B cell (primary cell): ENCODE measurements around the gene C4A. TPM values are rescaled to one million over a fixed set of nuclear protein-coding genes. Genes with fewer than 3 reads are reported as not detected.

ENCODE experiments used
- ATAC-seq: fragments of 200-7000 bp; cut with Tn5 transposase; one replicate; pipeline ENCODE4 v1.10.0; 2021; ENCODE audit warnings: low read depth, mild to moderate bottlenecking, moderate number of reproducible peaks, moderate library complexity
- CTCF ChIA-PET: fragments of 350-600 bp; sonication (Branson Sonifier 250); formaldehyde crosslinking; loops from one replicate; lab custom pipeline; 2021; ENCODE audit warnings: antibody characterized with exemption, inconsistent platforms; lab: Charles Lee
- POLR2A ChIA-PET: fragments of 350-600 bp; sonication (Branson Sonifier 250); formaldehyde crosslinking; loops from one replicate; lab custom pipeline; 2021; ENCODE audit warnings: antibody characterized with exemption; lab: Charles Lee
- DNase-seq: peaks from one replicate; pipeline ENCODE4 v3.0.0; 2013
- H2AFZ ChIP-seq: 2 replicates; pipeline ENCODE4 v1.6.1; 2012; ENCODE audit warnings: mild to moderate bottlenecking, low read depth, low read length; ENCODE audit not compliant: insufficient read depth, poor library complexity, severe bottlenecking
- H3K27ac ChIP-seq, 2 donors: 1 replicate in 1 of 2; 2 replicates in 1 of 2; pipeline ENCODE4 v1.5.1; 2012 to 2013; ENCODE audit warnings: low read length in 2 of 2, mild to moderate bottlenecking in 2 of 2, moderate library complexity in 1 of 2
- H3K27me3 ChIP-seq, 4 experiments: fragments of 200-600 bp in 1 of 4; sonication (generic) in 1 of 4; replicated peaks in 1 of 4; 1 replicate in 2 of 4; 2 replicates in 2 of 4; pipeline versions ENCODE4 v1.6.1 to v1.7.0; 2013 to 2016; ENCODE audit warnings: low read length in 3 of 4, mild to moderate bottlenecking in 2 of 4, mixed read lengths in 1 of 4, moderate library complexity in 1 of 4; ENCODE audit not compliant: insufficient read depth in 4 of 4, control insufficient read depth in 3 of 4; ENCODE audit errors: control extremely low read depth in 1 of 4
- H3K36me3 ChIP-seq, 2 experiments: replicated peaks in 1 of 2; 1 replicate in 1 of 2; 2 replicates in 1 of 2; pipeline versions ENCODE4 v1.6.1 to v1.7.1; 2013; ENCODE audit warnings: low read length in 1 of 2; ENCODE audit not compliant: insufficient read depth in 2 of 2, control insufficient read depth in 1 of 2; ENCODE audit errors: control extremely low read depth in 1 of 2, extremely low read depth in 1 of 2
- H3K4me1 ChIP-seq, 2 donors: fragments of 200-600 bp in 1 of 2; sonication (generic) in 1 of 2; 1 replicate in 1 of 2; 2 replicates in 1 of 2; pipeline versions ENCODE4 v1.5.1 to v1.6.1; 2013 to 2017; ENCODE audit warnings: low read length in 2 of 2; ENCODE audit not compliant: control insufficient read depth in 2 of 2, insufficient read depth in 2 of 2
- H3K4me2 ChIP-seq: replicated peaks from 2 replicates; pipeline ENCODE3; 2012; ENCODE audit warnings: mild to moderate bottlenecking, low read depth, low read length; ENCODE audit not compliant: poor library complexity, severe bottlenecking
- H3K4me3 ChIP-seq, 5 experiments: fragments of 200-600 bp in 1 of 5; sonication (generic) in 1 of 5; 1 replicate in 3 of 5; 2 replicates in 2 of 5; pipeline versions ENCODE4 v1.5.1 to v1.7.0; 2011 to 2016; ENCODE audit warnings: low read length in 4 of 5, mild to moderate bottlenecking in 4 of 5, low read depth in 2 of 5, control low read depth in 1 of 5, moderate library complexity in 1 of 5; ENCODE audit not compliant: insufficient read depth in 1 of 5; ENCODE audit errors: control extremely low read depth in 1 of 5, extremely low read depth in 1 of 5
- H3K79me2 ChIP-seq: fragments of 200-600 bp; sonication (generic); one replicate; pipeline ENCODE4 v1.6.0; 2016; ENCODE audit warnings: low read length; ENCODE audit not compliant: control insufficient read depth, insufficient read depth
- H3K9ac ChIP-seq: fragments of 200-600 bp; sonication (generic); 2 replicates; pipeline ENCODE4 v1.6.1; 2017; ENCODE audit warnings: mild to moderate bottlenecking, low read length, moderate library complexity
- H3K9me3 ChIP-seq, 3 donors: one replicate each; pipeline versions ENCODE4 v1.6.1 to v1.7.1; 2013; ENCODE audit warnings: low read length in 2 of 3; ENCODE audit not compliant: control insufficient read depth in 2 of 3, insufficient read depth in 1 of 3; ENCODE audit errors: control extremely low read depth in 1 of 3
- H4K20me1 ChIP-seq: 2 replicates; pipeline ENCODE4 v1.6.0; 2012; ENCODE audit warnings: mild to moderate bottlenecking, low read length; ENCODE audit not compliant: insufficient read depth, control insufficient read depth, poor library complexity, severe bottlenecking
- H3K27ac Mint-ChIP-seq: one replicate; pipeline ENCODE4 v1.8.0; 2021; ENCODE audit warnings: mixed read lengths
- H3K27me3 Mint-ChIP-seq: one replicate; pipeline ENCODE4 v1.8.0; 2021; ENCODE audit warnings: mixed read lengths
- H3K4me1 Mint-ChIP-seq: one replicate; pipeline ENCODE4 v1.8.0; 2021; ENCODE audit warnings: mixed read lengths
- H3K4me3 Mint-ChIP-seq: one replicate; pipeline ENCODE4 v1.8.0; 2021; ENCODE audit warnings: mixed read lengths
- H3K9me3 Mint-ChIP-seq: one replicate; pipeline ENCODE4 v1.8.0; 2022; ENCODE audit warnings: mixed read lengths; ENCODE audit not compliant: insufficient read depth
- CTCF ChIP-seq: fragments of 200-600 bp; IDR thresholded peaks from one replicate; pipeline ENCODE4 v1.8.0; 2022; ENCODE audit warnings: antibody characterized with exemption, mild to moderate bottlenecking
- EZH2 ChIP-seq: IDR thresholded peaks from 2 replicates; pipeline ENCODE4 v1.6.1; 2012; ENCODE audit warnings: borderline replicate concordance, low read depth, mild to moderate bottlenecking, moderate library complexity, low read length; ENCODE audit not compliant: insufficient read depth, poor library complexity, severe bottlenecking
- WGBS: methylation state at CpG from one replicate; pipeline ENCODE4 v1.1.5; 2013; ENCODE audit warnings: missing lambda C conversion rate; ENCODE audit not compliant: insufficient coverage; 5-methylcytosine and 5-hydroxymethylcytosine counted together
- intact Hi-C: fragments of 100-400 bp; cut with micrococcal nuclease; formaldehyde crosslinking; loops from one replicate; pipeline ENCODE4 v1.10.0; 2022
- polyA plus RNA-seq: library from polyadenylated mRNA; depleted of rRNA; stranded (reverse); fragments of >200 nt; gene quantifications from 2 replicates; pipeline ENCODE4 v1.2.3, GENCODE V29; 2012
- small RNA-seq: library from RNA; depleted of rRNA; stranded (forward); fragments of <200 nt; gene quantifications from one replicate; pipeline ENCODE3, GENCODE V24; 2012; ENCODE audit warnings: low replicate concordance, low read depth; ENCODE audit not compliant: insufficient read length
- total RNA-seq, 2 donors: library from RNA; stranded (reverse); fragments of 120-200 nt in 1 of 2; gene quantifications; 1 replicate in 1 of 2; 2 replicates in 1 of 2; pipeline versions ENCODE4 v1.2.3 to v1.2.4, GENCODE V29; 2013 to 2022

The C4A gene
- total and polyA plus RNA-seq, 2 donors (not counting 1 experiment from before 2014, with no cell fraction given), result 9.9 to 10.5 TPM

GRCh38 chr6:32050562-32050961, 68.7 kb downstream of the C4A start:
- Mint-ChIP-seq H3K4me3 (no peak overlapping the region), H3K27ac (no peak overlapping the region), H3K4me1 (peaks cover 5% of the 10 kb centered on the region), H3K27me3 (peaks cover 24% of the 10 kb centered on the region), H3K9me3 (no peaks in the 10 kb centered on the region)
- WGBS, result 89% methylated on average over 5 of the region's 5 CpGs
- no peak overlapping the region for H3K4me3 ChIP-seq
- POLR2A ChIA-PET, result no interaction called here
- no peaks in the 10 kb centered on the region for H3K79me2 ChIP-seq
- intact Hi-C loops, result no loop called here
- DNase-seq (no peak), ATAC-seq (no peak)
- H2AFZ ChIP-seq, result no peak overlapping the region
- H3K4me2 ChIP-seq, result no peak overlapping the region
- TF ChIP-seq EZH2 (no peak), CTCF (no peak)
- CTCF ChIA-PET, result interaction anchor here (0.8 to 1.1 kb wide), 2 partner anchors 195 to 735 kb away, joined by 3 to 4 read pairs; no protein-coding TSS in a partner anchor
- H3K4me1 ChIP-seq, result peaks cover 0 to 4% of the 10 kb centered on the region in 2 donors
- H3K36me3 ChIP-seq, result no peaks in the 10 kb centered on the region
- H4K20me1 ChIP-seq, result no peaks in the 10 kb centered on the region
- no peaks in the 10 kb centered on the region for H3K9me3 ChIP-seq
- no peaks in the 10 kb centered on the region for H3K27me3 ChIP-seq
- H3K27ac ChIP-seq, result no peak overlapping the region
- no peak overlapping the region for H3K9ac ChIP-seq

Small RNA genes lying within 50 kb of the gene (small RNA-seq; reads per million reads assigned to genes)
- gene AL645922.1, result not detected

Other genes starting within 250 kb of the C4A start
Only the 30 nearest of the 32 such genes appear.
- 11.1 and 12.9 TPM in 2 replicates for gene SAPCD1, start 219.4 kb upstream of the C4A start, total RNA-seq
- 12.9 and 21.5 TPM in 2 replicates for gene SAPCD1, start 219.4 kb upstream of the C4A start, polyA plus RNA-seq
- gene VWA7, start 204.7 kb upstream of the C4A start, total RNA-seq, result 5.2 and 5.6 TPM in 2 replicates
- gene VWA7, start 204.7 kb upstream of the C4A start, polyA plus RNA-seq, result 3.2 and 6.0 TPM in 2 replicates
- gene VARS1, start 186.3 kb upstream of the C4A start, total RNA-seq, result 47.4 and 52.3 TPM in 2 replicates
- 54.8 and 66.8 TPM in 2 replicates for gene VARS1, start 186.3 kb upstream of the C4A start, polyA plus RNA-seq
- 45.3 and 52.4 TPM in 2 replicates for gene LSM2, start 175.1 kb upstream of the C4A start, total RNA-seq
- gene LSM2, start 175.1 kb upstream of the C4A start, polyA plus RNA-seq, result 37.7 and 57.4 TPM in 2 replicates
- gene HSPA1L, start 166.8 kb upstream of the C4A start, total RNA-seq, result 2.0 and 2.4 TPM in 2 replicates
- gene HSPA1L, start 166.8 kb upstream of the C4A start, polyA plus RNA-seq, result 0.49 and 0.81 TPM in 2 replicates
- gene HSPA1A, start 166.5 kb upstream of the C4A start, total RNA-seq, result 58.8 and 61.2 TPM in 2 replicates
- 63.3 and 129 TPM in 2 replicates for gene HSPA1A, start 166.5 kb upstream of the C4A start, polyA plus RNA-seq
- gene HSPA1B, start 154.3 kb upstream of the C4A start, total RNA-seq, result 79.2 and 89.9 TPM in 2 replicates
- gene HSPA1B, start 154.3 kb upstream of the C4A start, polyA plus RNA-seq, result 86.8 and 145 TPM in 2 replicates
- 25.3 and 26.0 TPM in 2 replicates for gene NEU1, start 119.2 kb upstream of the C4A start, total RNA-seq
- 35.1 and 47.2 TPM in 2 replicates for gene NEU1, start 119.2 kb upstream of the C4A start, polyA plus RNA-seq
- gene SLC44A4, start 103.1 kb upstream of the C4A start, total RNA-seq, result not detected in 2 replicates
- not detected in 2 replicates for gene SLC44A4, start 103.1 kb upstream of the C4A start, polyA plus RNA-seq
- 86.1 and 87.4 TPM in 2 replicates for gene EHMT2, start 84.4 kb upstream of the C4A start, total RNA-seq
- gene EHMT2, start 84.4 kb upstream of the C4A start, polyA plus RNA-seq, result 96.4 and 108 TPM in 2 replicates
- gene ZBTB12, start 80.0 kb upstream of the C4A start, total RNA-seq, result 8.1 and 8.9 TPM in 2 replicates
- 1.2 and 1.4 TPM in 2 replicates for gene ZBTB12, start 80.0 kb upstream of the C4A start, polyA plus RNA-seq
- gene C2, start 54.3 kb upstream of the C4A start, total RNA-seq, result 1.3 and 3.4 TPM in 2 replicates
- 0.23 and 0.28 TPM in 2 replicates for gene C2, start 54.3 kb upstream of the C4A start, polyA plus RNA-seq
- not detected in 2 replicates for gene CFB, start 36.0 kb upstream of the C4A start, total RNA-seq
- 0.09 TPM in 1 of 2 replicates, not detected in the other for gene CFB, start 36.0 kb upstream of the C4A start, polyA plus RNA-seq
- 48.6 and 53.7 TPM in 2 replicates for gene NELFE, start 23.1 kb upstream of the C4A start, total RNA-seq
- 39.0 and 40.0 TPM in 2 replicates for gene NELFE, start 23.1 kb upstream of the C4A start, polyA plus RNA-seq
- 119 and 122 TPM in 2 replicates for gene SKIC2, start 22.9 kb upstream of the C4A start, total RNA-seq
- 93.1 and 114 TPM in 2 replicates for gene SKIC2, start 22.9 kb upstream of the C4A start, polyA plus RNA-seq
- 33.9 and 36.1 TPM in 2 replicates for gene DXO, start 9.9 kb upstream of the C4A start, total RNA-seq
- 139 and 150 TPM in 2 replicates for gene DXO, start 9.9 kb upstream of the C4A start, polyA plus RNA-seq
- 3.8 and 7.4 TPM in 2 replicates for gene C4B, start 32.7 kb downstream of the C4A start, total RNA-seq
- 4.7 and 9.0 TPM in 2 replicates for gene C4B, start 32.7 kb downstream of the C4A start, polyA plus RNA-seq
- gene CYP21A2, start 56.4 kb downstream of the C4A start, total RNA-seq, result 0.51 TPM in 1 of 2 replicates, not detected in the other
- 0.17 TPM in 1 of 2 replicates, not detected in the other for gene CYP21A2, start 56.4 kb downstream of the C4A start, polyA plus RNA-seq
- gene TNXB, start 127.3 kb downstream of the C4A start, total RNA-seq, result 19.0 and 22.7 TPM in 2 replicates
- gene TNXB, start 127.3 kb downstream of the C4A start, polyA plus RNA-seq, result 1.4 and 4.0 TPM in 2 replicates
- 201 and 206 TPM in 2 replicates for gene ATF6B, start 146.2 kb downstream of the C4A start, total RNA-seq
- gene ATF6B, start 146.2 kb downstream of the C4A start, polyA plus RNA-seq, result 137 and 180 TPM in 2 replicates
- gene FKBPL, start 148.2 kb downstream of the C4A start, total RNA-seq, result 4.6 and 4.7 TPM in 2 replicates
- gene FKBPL, start 148.2 kb downstream of the C4A start, polyA plus RNA-seq, result 3.1 and 4.1 TPM in 2 replicates
- not detected in 2 replicates for gene PRRT1, start 169.9 kb downstream of the C4A start, total RNA-seq
- 0.19 TPM in 1 of 2 replicates, not detected in the other for gene PRRT1, start 169.9 kb downstream of the C4A start, polyA plus RNA-seq
- gene PPT2, start 172.1 kb downstream of the C4A start, total RNA-seq, result 2.7 and 4.2 TPM in 2 replicates
- 1.2 and 1.6 TPM in 2 replicates for gene PPT2, start 172.1 kb downstream of the C4A start, polyA plus RNA-seq
- gene EGFL8, start 182.5 kb downstream of the C4A start, total RNA-seq, result 3.9 and 4.5 TPM in 2 replicates
- 0.91 and 2.7 TPM in 2 replicates for gene EGFL8, start 182.5 kb downstream of the C4A start, polyA plus RNA-seq
- 27.4 and 29.8 TPM in 2 replicates for gene AGPAT1, start 194.0 kb downstream of the C4A start, total RNA-seq
- gene AGPAT1, start 194.0 kb downstream of the C4A start, polyA plus RNA-seq, result 27.2 and 37.1 TPM in 2 replicates
- gene RNF5, start 196.3 kb downstream of the C4A start, total RNA-seq, result 39.0 and 40.7 TPM in 2 replicates
- 25.0 and 25.5 TPM in 2 replicates for gene RNF5, start 196.3 kb downstream of the C4A start, polyA plus RNA-seq
- gene AGER, start 202.2 kb downstream of the C4A start, total RNA-seq, result 36.4 and 38.8 TPM in 2 replicates
- 29.9 and 31.6 TPM in 2 replicates for gene AGER, start 202.2 kb downstream of the C4A start, polyA plus RNA-seq
- 180 and 188 TPM in 2 replicates for gene PBX2, start 208.1 kb downstream of the C4A start, total RNA-seq
- gene PBX2, start 208.1 kb downstream of the C4A start, polyA plus RNA-seq, result 128 TPM in 2 replicates
- 184 and 194 TPM in 2 replicates for gene GPSM3, start 210.6 kb downstream of the C4A start, total RNA-seq
- 254 and 299 TPM in 2 replicates for gene GPSM3, start 210.6 kb downstream of the C4A start, polyA plus RNA-seq
- gene NOTCH4, start 242.0 kb downstream of the C4A start, total RNA-seq, result 10.2 and 10.3 TPM in 2 replicates
- gene NOTCH4, start 242.0 kb downstream of the C4A start, polyA plus RNA-seq, result 6.3 and 11.5 TPM in 2 replicates